Mucosa of gallbladder (tissue), 1 donor: Measurements from ENCODE around the gene SLC41A1. TPM values are rescaled to one million over a fixed set of nuclear protein-coding genes. Genes with fewer than 3 reads are reported as not detected.

Experiments used
- DNase-seq: peaks from one replicate; pipeline ENCODE4 v3.0.0-alpha.2; 2020; ENCODE audit warnings: low spot score
- total RNA-seq: library from RNA; stranded (reverse); gene quantifications from one replicate; pipeline ENCODE4 v1.2.1, GENCODE V29; 2021
- donor health status: DM: no; HTN: no; CAD: no.

SLC41A1 gene
- total RNA-seq, 1 donor from 2014 or later: 40.5 TPM

- no peak for DNase-seq
Observed at GRCh38 chr1:205754857-205755256, 58.1 kb downstream of the SLC41A1 start.

GRCh38 chr1:205751036-205751651 lies 61.9 kb downstream of the SLC41A1 start:
- DNase-seq: no peak

GRCh38 chr1:205750138-205751035 lies 62.6 kb downstream of the SLC41A1 start, which contains the start of gene NUCKS1:
Gene NUCKS1 (minus strand): TSS chr1:205750182. CDS start chr1:205749973, 209 bp downstream.
- DNase-seq: peak; percentile 99

GRCh38 chr1:205749234-205750137 lies 63.5 kb downstream of the SLC41A1 start:
- peak; percentile 95 for DNase-seq

GRCh38 chr1:205748403-205749233 lies 64.4 kb downstream of the SLC41A1 start:
- DNase-seq: peak; percentile 22

- no peak for DNase-seq
Observed at GRCh38 chr1:205746757-205747412, 66.1 kb downstream of the SLC41A1 start.

- DNase-seq: no peak
Observed at GRCh38 chr1:205744403-205744802, 68.6 kb downstream of the SLC41A1 start.

- DNase-seq: no peak
Observed at GRCh38 chr1:205743977-205744376, 69.0 kb downstream of the SLC41A1 start.

- no peak for DNase-seq
Observed at GRCh38 chr1:205741681-205742080, 71.3 kb downstream of the SLC41A1 start.

GRCh38 chr1:205739348-205740160 lies 73.4 kb downstream of the SLC41A1 start:
- DNase-seq: no peak

Other genes with a start within 250 kb of the SLC41A1 start
- 74.8 TPM for gene ELK4, start 181.2 kb downstream of the SLC41A1 start, total RNA-seq
- 13.6 TPM for gene SLC45A3, start 132.7 kb downstream of the SLC41A1 start, total RNA-seq
- 133 TPM for gene NUCKS1, start 63.0 kb downstream of the SLC41A1 start, total RNA-seq
- 30.1 TPM for gene RAB29, start 37.7 kb downstream of the SLC41A1 start, total RNA-seq
- gene PM20D1, start 36.9 kb upstream of the SLC41A1 start, total RNA-seq: 0.26 TPM
- gene SLC26A9, start 130.3 kb upstream of the SLC41A1 start, total RNA-seq: 1.3 TPM
- 18.7 TPM for gene RAB7B, start 190.2 kb upstream of the SLC41A1 start, total RNA-seq
- gene CTSE, start 210.7 kb upstream of the SLC41A1 start, total RNA-seq: 105 TPM
- 11.3 TPM for gene RHEX, start 240.0 kb upstream of the SLC41A1 start, total RNA-seq